Loucy (cell line): ENCODE data around the gene MBD4.
"Not testable (repeated sequence)": the region's sequence is repeated elsewhere in the genome, so short reads cannot be mapped to it uniquely, and the experiment has no call there.

Experiments used
- H2AFZ ChIP-seq: fragments of 200-600 bp; sonication (generic); 2 replicates; pipeline ENCODE4 v1.6.0; 2016; ENCODE audit warnings: antibody characterized with exemption, mild to moderate bottlenecking, low read length, moderate library complexity
- H3F3A ChIP-seq: fragments of 200-600 bp; 2 replicates; pipeline ENCODE4 v1.6.0; 2016; ENCODE audit warnings: antibody characterized with exemption, low read depth, mild to moderate bottlenecking
- H3K27me3 ChIP-seq: fragments of 200-600 bp; sonication (generic); 2 replicates; pipeline ENCODE4 v1.6.1; 2014; ENCODE audit warnings: low read length, mild to moderate bottlenecking; ENCODE audit not compliant: insufficient read depth, poor library complexity, severe bottlenecking
- H3K36me3 ChIP-seq: fragments of 200-600 bp; sonication (generic); 2 replicates; pipeline ENCODE4 v1.6.1; 2016; ENCODE audit warnings: low read length; ENCODE audit not compliant: insufficient read depth
- H3K4me1 ChIP-seq: fragments of 200-600 bp; sonication (generic); 2 replicates; pipeline ENCODE4 v1.5.1; 2014; ENCODE audit warnings: low read length, mild to moderate bottlenecking; ENCODE audit not compliant: insufficient read depth, poor library complexity, severe bottlenecking
- H3K4me2 ChIP-seq: fragments of 200-600 bp; sonication (generic); 2 replicates; pipeline ENCODE4 v1.6.0; 2014; ENCODE audit warnings: antibody characterized with exemption, low read length, low read depth, mild to moderate bottlenecking; ENCODE audit not compliant: poor library complexity, severe bottlenecking
- H3K4me3 ChIP-seq: fragments of 200-600 bp; sonication (generic); 2 replicates; pipeline ENCODE4 v1.5.1; 2014; ENCODE audit warnings: low read length, mild to moderate bottlenecking, mixed read lengths; ENCODE audit not compliant: poor library complexity, severe bottlenecking
- H3K79me2 ChIP-seq: fragments of 200-600 bp; sonication (generic); 2 replicates; pipeline ENCODE4 v1.6.1; 2014; ENCODE audit warnings: low read length; ENCODE audit not compliant: insufficient read depth
- H3K9ac ChIP-seq: fragments of 200-600 bp; sonication (generic); 2 replicates; pipeline ENCODE4 v1.6.0; 2014; ENCODE audit warnings: mild to moderate bottlenecking, low read depth, low read length, moderate library complexity; ENCODE audit not compliant: poor library complexity, severe bottlenecking
- H3K9me2 ChIP-seq: fragments of 200-600 bp; sonication (generic); replicated peaks from 2 replicates; pipeline ENCODE4 v1.6.1; 2016; ENCODE audit warnings: low read depth, low read length, mixed read lengths
- H3K9me3 ChIP-seq: fragments of 200-600 bp; sonication (generic); 2 replicates; pipeline ENCODE4 v1.6.1; 2014; ENCODE audit warnings: mild to moderate bottlenecking, antibody characterized with exemption, low read length, low read depth; ENCODE audit not compliant: insufficient read depth
- H4K20me1 ChIP-seq: fragments of 200-600 bp; sonication (generic); 2 replicates; pipeline ENCODE4 v1.6.0; 2014; ENCODE audit warnings: antibody characterized with exemption, low read length, mild to moderate bottlenecking; ENCODE audit not compliant: insufficient read depth, poor library complexity, severe bottlenecking
- EZH2phosphoT487 ChIP-seq: fragments of 200-600 bp; IDR thresholded peaks from 2 replicates; pipeline ENCODE4 v1.6.1; 2018; ENCODE audit warnings: antibody characterized with exemption, mild to moderate bottlenecking, moderate library complexity, borderline replicate concordance
- TF ChIP-seq, protein P1 (sequence below): fragments of 200-600 bp; sonication (generic); conservative IDR thresholded peaks from 2 replicates; pipeline ENCODE4 v1.5.1; 2014; ENCODE audit warnings: mild to moderate bottlenecking, antibody characterized with exemption, low read length

Gene MBD4

DNA sequence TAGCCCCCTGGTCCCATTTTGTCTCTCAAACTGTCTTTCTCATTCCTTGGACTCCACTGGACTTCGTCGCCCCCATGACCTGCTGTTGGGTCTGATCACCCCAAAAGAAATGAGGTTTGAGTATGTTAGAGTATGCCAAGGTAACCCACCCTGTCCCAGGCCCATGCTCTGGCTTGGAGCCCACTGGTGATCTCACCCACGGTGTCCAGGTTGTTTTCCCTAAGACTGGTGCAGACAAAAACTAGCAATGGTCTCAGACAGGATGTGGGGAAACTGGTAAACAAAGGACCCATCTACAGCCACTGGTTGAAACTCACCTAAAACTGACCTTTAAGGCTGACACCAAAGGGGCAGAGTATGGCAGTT, 50.2 kb downstream of the MBD4 start:
- H3K79me2 ChIP-seq = peaks cover 3% of the 10 kb centered on the region; the same call in 1 of the 2 replicates
- no peak overlapping the region for H3K9ac ChIP-seq
- peaks cover 54% of the 10 kb centered on the region; the same call in 1 of the 2 replicates for H3K36me3 ChIP-seq
- H3K27me3 ChIP-seq = no peaks in the 10 kb centered on the region
- peaks cover 4% of the 10 kb centered on the region for H4K20me1 ChIP-seq
- no peak overlapping the region for H3K4me3 ChIP-seq
- no peaks in the 10 kb centered on the region for H3K9me2 ChIP-seq
- no peak overlapping the region for H2AFZ ChIP-seq
- no peaks in the 10 kb centered on the region for H3F3A ChIP-seq
- no peaks in the 10 kb centered on the region for H3K4me1 ChIP-seq
- H3K9me3 ChIP-seq = no peaks in the 10 kb centered on the region
- no peak overlapping the region for H3K4me2 ChIP-seq
- no peak for TF ChIP-seq EZH2phosphoT487
- TF ChIP-seq, protein P1, sequence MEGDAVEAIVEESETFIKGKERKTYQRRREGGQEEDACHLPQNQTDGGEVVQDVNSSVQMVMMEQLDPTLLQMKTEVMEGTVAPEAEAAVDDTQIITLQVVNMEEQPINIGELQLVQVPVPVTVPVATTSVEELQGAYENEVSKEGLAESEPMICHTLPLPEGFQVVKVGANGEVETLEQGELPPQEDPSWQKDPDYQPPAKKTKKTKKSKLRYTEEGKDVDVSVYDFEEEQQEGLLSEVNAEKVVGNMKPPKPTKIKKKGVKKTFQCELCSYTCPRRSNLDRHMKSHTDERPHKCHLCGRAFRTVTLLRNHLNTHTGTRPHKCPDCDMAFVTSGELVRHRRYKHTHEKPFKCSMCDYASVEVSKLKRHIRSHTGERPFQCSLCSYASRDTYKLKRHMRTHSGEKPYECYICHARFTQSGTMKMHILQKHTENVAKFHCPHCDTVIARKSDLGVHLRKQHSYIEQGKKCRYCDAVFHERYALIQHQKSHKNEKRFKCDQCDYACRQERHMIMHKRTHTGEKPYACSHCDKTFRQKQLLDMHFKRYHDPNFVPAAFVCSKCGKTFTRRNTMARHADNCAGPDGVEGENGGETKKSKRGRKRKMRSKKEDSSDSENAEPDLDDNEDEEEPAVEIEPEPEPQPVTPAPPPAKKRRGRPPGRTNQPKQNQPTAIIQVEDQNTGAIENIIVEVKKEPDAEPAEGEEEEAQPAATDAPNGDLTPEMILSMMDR = no peak

DNA sequence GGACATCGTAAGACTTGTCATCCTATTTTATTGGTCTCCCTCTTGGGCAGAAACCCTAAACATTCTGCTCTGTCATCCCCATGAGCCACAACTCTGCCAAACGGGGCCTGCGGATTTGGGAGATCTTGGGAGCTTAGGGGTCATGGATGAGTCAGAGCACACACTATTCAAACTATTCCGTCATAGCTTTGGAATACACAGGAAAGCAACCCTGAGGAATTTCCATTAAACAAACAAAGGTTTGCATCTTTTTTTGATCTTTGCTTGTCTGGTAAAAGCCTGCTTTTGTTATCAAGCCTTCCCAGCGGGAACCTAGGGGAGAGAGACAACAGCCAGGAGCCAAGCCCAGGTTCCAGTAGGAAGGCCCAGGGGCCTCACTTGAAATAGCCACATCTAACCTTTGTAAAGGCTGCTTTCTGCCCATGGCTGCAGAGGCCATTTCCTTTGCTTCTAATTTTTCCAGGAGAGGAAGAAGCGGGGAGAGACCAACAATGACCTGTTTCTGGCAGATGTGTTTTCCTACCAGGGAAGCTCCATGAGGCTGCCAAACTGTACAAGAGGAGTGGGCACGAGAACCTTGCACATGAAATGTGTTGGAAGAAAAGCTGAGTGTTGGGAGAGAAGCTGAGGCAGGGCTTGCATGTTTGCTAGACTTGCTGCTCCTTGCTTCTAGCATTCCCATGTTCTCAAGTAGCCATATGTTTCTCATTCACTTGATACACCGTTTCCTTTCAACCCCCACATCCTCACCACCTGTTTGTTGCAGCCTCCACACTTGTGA, 50.8 kb downstream of the MBD4 start:
- H4K20me1 ChIP-seq, H3K9me3 ChIP-seq, H3K4me2 ChIP-seq, H3F3A ChIP-seq, H2AFZ ChIP-seq, H3K9me2 ChIP-seq, H3K27me3 ChIP-seq, H3K79me2 ChIP-seq, H3K4me1 ChIP-seq, H3K9ac ChIP-seq, H3K4me3 ChIP-seq: not testable (repeated sequence)
- peaks cover 54% of the 10 kb centered on the region; the same call in 1 of the 2 replicates for H3K36me3 ChIP-seq

DNA sequence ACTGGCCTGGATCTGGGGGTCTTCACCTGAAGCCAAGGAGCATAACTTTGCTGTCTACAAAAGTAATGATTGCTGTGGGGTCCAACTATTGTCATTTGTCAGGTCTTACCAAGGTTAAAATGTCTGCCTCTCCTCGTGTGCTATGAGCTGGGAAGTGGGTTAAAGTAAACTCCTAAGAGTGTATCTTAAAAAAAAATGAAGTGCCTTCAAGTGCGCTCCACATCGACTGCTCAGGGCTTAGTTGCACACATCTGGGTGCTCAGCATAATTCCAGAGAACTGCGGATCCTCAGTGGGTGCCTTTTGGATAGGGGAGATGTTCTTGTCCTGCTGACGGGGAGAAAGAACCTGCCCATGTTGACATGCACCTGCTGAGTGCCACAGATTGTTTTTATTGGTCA, 52.3 kb downstream of the MBD4 start:
- Histone ChIP-seq H3K9ac (no peak overlapping the region), H3K4me2 (no peak overlapping the region), H4K20me1 (no peaks in the 10 kb centered on the region), H3K4me1 (no peaks in the 10 kb centered on the region), H3K9me2 (no peaks in the 10 kb centered on the region), H3K27me3 (no peaks in the 10 kb centered on the region), H2AFZ (no peak overlapping the region), H3K36me3 (peaks cover 48% of the 10 kb centered on the region; the same call in 1 of the 2 replicates), H3F3A (no peaks in the 10 kb centered on the region), H3K9me3 (no peaks in the 10 kb centered on the region), H3K4me3 (no peak overlapping the region), H3K79me2 (no peaks in the 10 kb centered on the region)
- TF ChIP-seq, protein P1 = no peak
- no peak for TF ChIP-seq EZH2phosphoT487

DNA sequence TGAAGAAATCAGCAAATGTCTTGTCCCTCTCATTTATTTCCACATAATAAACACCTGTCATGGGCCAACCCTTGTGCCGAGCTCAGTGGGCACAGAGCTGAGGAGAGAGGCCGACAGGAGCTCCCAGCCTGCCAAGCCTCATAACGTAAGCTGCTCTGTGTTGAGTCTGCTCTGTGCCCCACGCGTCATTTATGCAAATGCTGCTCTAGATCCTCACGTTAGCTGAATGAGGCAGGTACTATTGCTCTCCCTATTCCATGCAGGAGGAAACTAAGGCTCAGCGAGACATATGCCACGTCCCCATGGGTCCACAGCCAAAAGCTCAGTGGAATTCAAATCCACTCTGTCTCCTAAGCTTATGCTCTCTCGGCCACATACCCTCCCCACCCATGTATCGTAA, 52.8 kb downstream of the MBD4 start:
- Histone ChIP-seq H3K4me2 (no peak overlapping the region), H4K20me1 (no peaks in the 10 kb centered on the region), H3K9me3 (no peaks in the 10 kb centered on the region), H3K36me3 (peaks cover 44% of the 10 kb centered on the region; the same call in 1 of the 2 replicates), H3K27me3 (no peaks in the 10 kb centered on the region), H3K9ac (no peak overlapping the region), H3K9me2 (no peaks in the 10 kb centered on the region), H3F3A (no peaks in the 10 kb centered on the region), H2AFZ (no peak overlapping the region), H3K4me3 (no peak overlapping the region), H3K79me2 (no peaks in the 10 kb centered on the region), H3K4me1 (no peaks in the 10 kb centered on the region)
- no peak for TF ChIP-seq EZH2phosphoT487
- TF ChIP-seq, protein P1 = no peak

DNA sequence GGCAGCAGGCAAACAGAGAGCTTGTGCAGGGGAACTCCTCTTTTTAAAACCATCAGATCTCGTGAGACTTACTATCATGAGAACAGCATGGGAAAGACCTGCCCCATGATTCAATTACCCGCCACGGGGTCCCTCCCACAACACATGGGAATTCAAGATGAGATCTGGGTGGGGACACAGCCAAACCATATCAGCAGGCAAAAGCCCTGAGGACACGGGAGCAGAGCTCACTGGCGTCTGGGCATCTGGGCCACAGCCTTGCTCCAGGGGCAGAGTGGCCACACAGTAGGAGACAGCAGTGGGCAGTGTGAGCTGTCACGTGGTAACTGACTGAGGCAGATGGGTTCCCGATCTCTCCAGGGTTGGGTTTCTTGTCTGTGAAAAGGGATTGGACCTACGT, 54.2 kb downstream of the MBD4 start:
- H3K4me1 ChIP-seq, H3K9me2 ChIP-seq, H3K27me3 ChIP-seq, H3K4me2 ChIP-seq, H2AFZ ChIP-seq, H4K20me1 ChIP-seq, H3F3A ChIP-seq, H3K9ac ChIP-seq, H3K9me3 ChIP-seq, H3K79me2 ChIP-seq, H3K4me3 ChIP-seq: not testable (repeated sequence)
- H3K36me3 ChIP-seq = peaks cover 32% of the 10 kb centered on the region; the same call in 1 of the 2 replicates
